Colonic mucosa (tissue), 4 donors: ENCODE data around the gene HES5. TPM values are rescaled to one million over a fixed set of nuclear protein-coding genes. Genes with fewer than 3 reads are reported as not detected.

ENCODE experiments used
- DNase-seq: peaks from one replicate; pipeline ENCODE4 v3.0.0-alpha.2; 2020
- H3K27ac ChIP-seq: fragments of 200-600 bp; one replicate; pipeline ENCODE4 v1.8.0; 2021
- H3K27me3 ChIP-seq: fragments of 200-600 bp; one replicate; pipeline ENCODE4 v1.8.0; 2021
- H3K36me3 ChIP-seq: fragments of 200-600 bp; one replicate; pipeline ENCODE4 v1.8.0; 2021
- H3K4me1 ChIP-seq: fragments of 200-600 bp; one replicate; pipeline ENCODE4 v1.8.0; 2021; ENCODE audit warnings: mild to moderate bottlenecking
- H3K4me3 ChIP-seq: fragments of 200-600 bp; one replicate; pipeline ENCODE4 v1.8.0; 2021
- H3K9ac ChIP-seq, 2 donors: one replicate each; pipeline ENCODE4 v1.7.0; 2013; ENCODE audit warnings: control low read depth in 2 of 2, low read depth in 2 of 2, low read length in 2 of 2
- H3K9me3 ChIP-seq: fragments of 200-600 bp; one replicate; pipeline ENCODE4 v1.8.0; 2021
- intact Hi-C: fragments of 100-400 bp; cut with DNase I; formaldehyde crosslinking; loops from one replicate; pipeline ENCODE4 v1.14.1; 2022
- total RNA-seq, 2 donors: library from RNA; stranded (reverse); fragmentation: NEBNext Ultra II Directional in 1 of 2; extraction: Animal tissue kit (Norgen Biotek cat#: 25700) in 1 of 2; gene quantifications; one replicate each; pipeline ENCODE4 v1.2.1, GENCODE V29; 2021
- TF ChIP-seq, protein P1 (sequence below): fragments of 200-600 bp; IDR thresholded peaks from one replicate; pipeline ENCODE4 v1.8.0; 2022; ENCODE audit warnings: antibody characterized with exemption, mild to moderate bottlenecking
- donor health status: healthy.
- donor health status: DM: no; HTN: no; CAD: no.
- donor health status: DM: no; HTN: no; CAD: no.

Gene HES5
- total RNA-seq, 2 donors from 2014 or later = 2.5 to 4.2 TPM

DNA sequence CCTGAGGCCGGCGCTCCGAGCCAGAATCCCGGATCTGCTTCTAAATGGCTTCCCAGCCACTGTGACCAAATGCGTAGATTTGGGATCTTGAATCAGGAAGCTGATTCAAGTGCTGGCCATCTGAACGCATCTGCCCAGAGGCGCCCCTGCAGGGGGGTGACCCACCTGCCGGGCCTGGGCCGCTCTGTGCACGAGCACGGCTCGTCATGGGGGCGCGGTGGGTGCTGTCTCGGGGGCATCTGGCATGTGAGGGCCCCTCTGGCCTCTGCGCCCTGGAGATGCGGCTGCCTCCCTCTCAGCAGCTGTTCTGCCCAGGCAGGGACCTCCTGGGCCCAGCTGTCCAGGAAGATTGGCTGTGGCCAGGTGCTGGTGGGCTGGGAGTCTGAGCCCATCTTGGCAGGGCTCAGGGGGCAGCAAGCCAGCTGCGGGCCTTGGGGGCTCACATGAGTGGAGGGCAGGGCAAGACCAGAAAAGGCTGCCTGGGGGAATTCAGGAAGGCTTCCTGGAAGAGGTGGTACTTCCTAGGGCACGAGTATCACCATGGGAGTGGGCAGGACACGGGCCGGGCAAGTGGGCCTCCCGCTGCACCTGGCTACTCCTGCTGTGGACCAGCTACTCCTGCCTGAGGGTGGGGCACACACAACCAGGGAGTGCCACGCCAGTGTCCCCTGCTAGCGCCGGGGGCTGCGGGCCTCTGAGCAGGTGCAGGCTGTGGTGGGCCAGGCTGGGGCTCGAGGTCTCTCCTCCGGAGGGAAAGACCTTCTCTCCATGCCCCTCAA, 28.8 kb downstream of the HES5 start:
- Histone ChIP-seq H3K4me3 (no peak overlapping the region), H3K27me3 (peaks cover 27% of the 10 kb centered on the region), H3K9me3 (no peaks in the 10 kb centered on the region), H3K4me1 (no peaks in the 10 kb centered on the region), H3K36me3 (no peaks in the 10 kb centered on the region), H3K27ac (no peak overlapping the region), H3K9ac (peak overlapping the region in 1 of 2 donors; percentile 35)
- DNase-seq = no peak
- intact Hi-C loops = no loop called here
- TF ChIP-seq, protein P1, sequence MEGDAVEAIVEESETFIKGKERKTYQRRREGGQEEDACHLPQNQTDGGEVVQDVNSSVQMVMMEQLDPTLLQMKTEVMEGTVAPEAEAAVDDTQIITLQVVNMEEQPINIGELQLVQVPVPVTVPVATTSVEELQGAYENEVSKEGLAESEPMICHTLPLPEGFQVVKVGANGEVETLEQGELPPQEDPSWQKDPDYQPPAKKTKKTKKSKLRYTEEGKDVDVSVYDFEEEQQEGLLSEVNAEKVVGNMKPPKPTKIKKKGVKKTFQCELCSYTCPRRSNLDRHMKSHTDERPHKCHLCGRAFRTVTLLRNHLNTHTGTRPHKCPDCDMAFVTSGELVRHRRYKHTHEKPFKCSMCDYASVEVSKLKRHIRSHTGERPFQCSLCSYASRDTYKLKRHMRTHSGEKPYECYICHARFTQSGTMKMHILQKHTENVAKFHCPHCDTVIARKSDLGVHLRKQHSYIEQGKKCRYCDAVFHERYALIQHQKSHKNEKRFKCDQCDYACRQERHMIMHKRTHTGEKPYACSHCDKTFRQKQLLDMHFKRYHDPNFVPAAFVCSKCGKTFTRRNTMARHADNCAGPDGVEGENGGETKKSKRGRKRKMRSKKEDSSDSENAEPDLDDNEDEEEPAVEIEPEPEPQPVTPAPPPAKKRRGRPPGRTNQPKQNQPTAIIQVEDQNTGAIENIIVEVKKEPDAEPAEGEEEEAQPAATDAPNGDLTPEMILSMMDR = no peak

DNA sequence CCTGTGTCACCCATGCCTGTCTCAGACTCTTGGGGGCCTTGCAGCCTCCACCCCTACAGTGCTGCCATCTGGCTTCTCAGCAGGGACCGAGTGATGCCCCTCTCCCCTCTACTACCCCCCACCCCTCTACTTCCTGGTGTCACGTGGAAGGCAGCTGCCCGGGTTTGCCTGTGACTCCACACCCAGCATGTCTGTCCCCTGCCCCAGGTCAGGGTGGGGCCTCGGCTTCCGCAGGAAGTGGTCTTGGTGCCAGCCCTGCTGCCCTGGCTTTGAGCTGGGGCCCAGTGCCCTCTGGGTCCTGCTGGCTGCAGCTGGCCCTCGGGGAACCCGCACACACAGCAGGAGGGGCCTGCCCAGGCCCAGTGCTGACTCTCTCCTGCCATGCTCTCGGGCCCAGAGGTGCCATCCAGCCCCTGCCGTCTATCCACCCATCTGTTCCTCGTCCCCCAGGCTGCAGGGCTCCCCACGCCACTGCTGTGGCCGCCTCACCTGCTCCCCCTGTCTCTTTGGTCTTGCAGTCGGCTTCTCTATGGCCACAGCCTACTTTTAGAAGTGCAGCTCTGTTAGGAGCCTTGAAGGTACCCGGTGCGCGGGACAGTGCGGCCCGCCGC, 30.0 kb downstream of the HES5 start:
- Histone ChIP-seq H3K9me3 (no peaks in the 10 kb centered on the region), H3K27me3 (peaks cover 17% of the 10 kb centered on the region), H3K9ac (no peak overlapping the region)

DNA sequence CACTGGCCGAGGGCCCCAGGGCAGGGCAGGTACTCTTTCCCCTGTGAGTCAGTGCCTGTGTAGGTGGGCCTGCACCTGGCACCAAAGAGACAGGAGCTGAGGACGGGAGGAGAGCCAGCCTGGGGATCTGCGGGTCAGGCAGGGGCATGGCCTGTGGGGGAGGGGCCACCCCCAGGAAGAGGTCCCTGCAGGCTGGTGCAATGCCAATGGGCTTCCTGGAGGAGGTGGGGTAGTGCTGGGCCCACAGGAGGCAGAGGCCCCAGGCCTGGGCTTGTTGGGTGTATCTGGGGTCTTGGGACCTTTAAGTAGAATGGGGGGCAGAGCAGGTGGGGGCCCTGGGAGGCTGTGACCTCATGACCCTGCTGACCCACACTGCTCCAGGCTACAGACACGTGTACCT, 30.8 kb downstream of the HES5 start:
- H3K27me3 ChIP-seq = peaks cover 9% of the 10 kb centered on the region

More for the DNA sequence above, 30.0 kb downstream of the HES5 start:
- H3K4me3 ChIP-seq = no peak overlapping the region
- no peak for DNase-seq
- H3K36me3 ChIP-seq = no peaks in the 10 kb centered on the region
- no peak overlapping the region for H3K27ac ChIP-seq
- TF ChIP-seq, protein P1 = no peak
- intact Hi-C loops = no loop called here
- no peaks in the 10 kb centered on the region for H3K4me1 ChIP-seq

DNA sequence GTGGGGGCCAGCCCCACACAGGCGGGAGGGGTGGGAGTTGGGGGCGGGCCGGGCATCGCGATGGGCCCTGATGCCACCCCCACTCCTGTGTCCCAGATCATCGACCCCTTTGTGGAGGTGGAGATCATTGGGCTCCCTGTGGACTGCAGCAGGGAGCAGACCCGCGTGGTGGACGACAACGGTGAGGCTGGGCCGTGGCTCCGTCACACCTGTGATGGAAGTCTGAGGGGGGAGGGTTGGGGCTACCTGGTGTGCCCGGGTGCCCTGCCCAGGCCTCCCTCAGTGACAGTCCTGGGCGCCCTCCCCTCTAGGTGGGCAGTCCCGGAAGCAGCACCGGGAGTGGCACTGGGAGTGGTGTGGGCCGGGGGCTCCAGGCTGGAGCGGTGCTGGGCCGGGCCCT, 31.4 kb downstream of the HES5 start:
- intact Hi-C loops = no loop called here
- Histone ChIP-seq H3K4me1 (no peaks in the 10 kb centered on the region), H3K27me3 (peaks cover 4% of the 10 kb centered on the region), H3K36me3 (no peaks in the 10 kb centered on the region), H3K9me3 (no peaks in the 10 kb centered on the region), H3K9ac (no peak overlapping the region), H3K4me3 (no peak overlapping the region), H3K27ac (no peak overlapping the region)
- TF ChIP-seq, protein P1 = no peak
- no peak for DNase-seq

More for the DNA sequence above, 30.8 kb downstream of the HES5 start:
- H3K9ac ChIP-seq = no peak overlapping the region
- H3K4me1 ChIP-seq = no peaks in the 10 kb centered on the region
- H3K27ac ChIP-seq = no peak overlapping the region
- TF ChIP-seq, protein P1 = no peak
- H3K9me3 ChIP-seq = no peaks in the 10 kb centered on the region
- no peak overlapping the region for H3K4me3 ChIP-seq
- intact Hi-C loops = no loop called here
- DNase-seq = no peak
- no peaks in the 10 kb centered on the region for H3K36me3 ChIP-seq

DNA sequence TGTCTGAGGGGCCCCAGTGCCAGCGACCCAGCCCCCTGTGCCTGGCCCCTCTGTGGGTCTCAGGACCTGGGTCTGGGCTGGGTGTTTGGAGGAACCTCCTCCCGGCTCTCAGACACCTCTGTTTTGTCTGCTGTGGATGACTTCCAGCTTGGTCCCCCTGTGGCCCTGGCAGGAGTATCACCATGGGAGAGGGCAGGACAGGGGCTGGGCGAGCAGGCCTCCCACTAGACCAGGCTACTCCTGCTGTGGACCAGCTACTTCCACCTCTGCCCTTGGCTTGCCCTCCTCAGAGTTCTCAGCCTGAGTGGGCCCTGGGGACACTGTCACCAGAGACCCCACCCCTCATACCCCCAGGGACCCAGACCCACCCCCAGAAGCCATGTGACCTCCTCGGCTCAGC, 32.2 kb downstream of the HES5 start:
- Histone ChIP-seq H3K9ac (no peak overlapping the region), H3K9me3 (no peaks in the 10 kb centered on the region), H3K27me3 (no peaks in the 10 kb centered on the region), H3K36me3 (no peaks in the 10 kb centered on the region), H3K4me3 (no peak overlapping the region), H3K4me1 (no peaks in the 10 kb centered on the region), H3K27ac (no peak overlapping the region)
- TF ChIP-seq, protein P1 = no peak
- intact Hi-C loops = no loop called here
- DNase-seq = no peak
